Measurements from ENCODE around the gene FREM1. TPM values are rescaled to one million over a fixed set of nuclear protein-coding genes. Genes with fewer than 3 reads are reported as not detected.

FREM1 gene
- total and polyA plus RNA-seq, 2 experiments from 2014 or later: 0.78 to 3.1 TPM

DNA sequence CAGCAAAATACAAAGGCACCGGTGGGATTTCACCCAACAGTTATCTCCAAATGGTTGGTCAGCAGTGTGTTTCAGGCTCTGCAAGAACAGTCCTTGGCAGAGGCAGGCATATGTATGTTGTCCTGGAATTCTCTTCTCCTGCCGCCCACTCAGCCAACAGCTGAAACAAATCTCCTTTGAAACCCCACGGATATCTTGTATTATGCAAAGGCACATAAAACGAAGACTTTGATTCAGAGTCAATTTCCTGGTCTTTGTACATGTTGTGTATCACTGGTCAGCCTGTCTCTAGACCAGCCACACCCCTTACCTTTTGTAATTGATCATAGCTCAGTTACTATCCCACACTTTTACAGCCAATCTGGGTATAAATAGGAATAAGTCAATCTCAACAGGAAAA lies 29.2 kb downstream of the FREM1 start (continued):
- TF ChIP-seq REST (IDR thresholded peaks at IDR 0.05; ENCODE audit: unreplicated experiment): no peak

DNA sequence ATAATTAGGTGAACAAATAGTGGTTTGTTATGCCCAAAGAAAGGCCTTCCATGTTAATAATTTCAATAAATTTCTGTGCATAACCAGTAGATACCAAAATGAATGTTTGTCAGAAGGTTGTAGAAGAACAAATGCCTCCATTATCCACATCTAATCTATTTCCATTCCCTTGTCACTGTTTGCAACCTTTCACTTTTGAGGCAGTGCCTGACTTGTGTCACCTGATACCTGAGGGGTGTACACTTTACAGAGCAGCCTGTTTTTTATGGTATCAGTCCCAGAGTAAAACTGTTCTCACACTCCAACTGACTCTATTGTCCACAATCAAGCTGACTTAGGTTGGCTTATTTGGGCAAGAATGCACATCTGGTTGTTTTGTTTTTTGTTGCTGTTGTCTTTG lies 40.1 kb downstream of the FREM1 start:
- H3K4me1 ChIP-seq (ENCODE audit: insufficient read depth): no peaks in the 10 kb centered on the region
- Mint-ChIP-seq H3K9me3 (peaks cover 17% of the 10 kb centered on the region), H3K27me3 (ENCODE audit: insufficient read depth, low read depth, poor library complexity) (peaks cover 5% of the 10 kb centered on the region), H3K4me1 (no peaks in the 10 kb centered on the region), H3K27ac (no peak overlapping the region), H3K36me3 (ENCODE audit: low read depth) (peaks cover 10% of the 10 kb centered on the region; the same call in 2 of the 3 replicates), H3K4me3 (no peak overlapping the region)
- DNase-seq (ENCODE audit: low spot score): no peak
- H2AFZ ChIP-seq: no peak overlapping the region
- H3K9me2 ChIP-seq (ENCODE audit: insufficient read depth): no peaks in the 10 kb centered on the region
- H3K36me3 ChIP-seq (ENCODE audit: insufficient read depth): peaks cover 5% of the 10 kb centered on the region; the same call in 1 of the 2 replicates
- no peaks in the 10 kb centered on the region for H3F3A ChIP-seq (replicated peaks; ENCODE audit: low read depth)
- H3K4me3 ChIP-seq: no peak overlapping the region
- no peak for TF ChIP-seq EZH2phosphoT487 (IDR thresholded peaks at IDR 0.05; ENCODE audit: unreplicated experiment)
- TF ChIP-seq CREB1 (CRISPR knock-in tag; IDR thresholded peaks at IDR 0.05; ENCODE audit: low read depth): no peak
- TF ChIP-seq REST (IDR thresholded peaks at IDR 0.05; ENCODE audit: unreplicated experiment): no peak
- TF ChIP-seq NANOG (IDR thresholded peaks at IDR 0.05; ENCODE audit: borderline replicate concordance): no peak
- TF ChIP-seq JUNB (IDR thresholded peaks at IDR 0.05; ENCODE audit: unreplicated experiment): no peak
- H3K79me2 ChIP-seq (replicated peaks; ENCODE audit: insufficient read depth): no peaks in the 10 kb centered on the region
- no peaks in the 10 kb centered on the region for H3K27me3 ChIP-seq (ENCODE audit: insufficient read depth)
- H4K20me1 ChIP-seq (replicated peaks; ENCODE audit: insufficient read depth): no peaks in the 10 kb centered on the region
- H3K27ac ChIP-seq (ENCODE audit: low read depth): no peak overlapping the region
- no peak for ATAC-seq
- no peak overlapping the region for H3K4me2 ChIP-seq

GRCh38 chr9:14869671-14870070 lies 40.6 kb downstream of the FREM1 start:
- Histone ChIP-seq H3K36me3 (ENCODE audit: insufficient read depth) (peaks cover under 1% of the 10 kb centered on the region; the same call in 1 of the 2 replicates), H3K9me2 (ENCODE audit: insufficient read depth) (no peaks in the 10 kb centered on the region), H3K27me3 (ENCODE audit: insufficient read depth) (no peaks in the 10 kb centered on the region), H3K27ac (ENCODE audit: low read depth) (no peak overlapping the region), H3K4me2 (no peak overlapping the region), H3K79me2 (replicated peaks; ENCODE audit: insufficient read depth) (no peaks in the 10 kb centered on the region), H3F3A (replicated peaks; ENCODE audit: low read depth) (no peaks in the 10 kb centered on the region), H3K4me3 (no peak overlapping the region), H3K4me1 (ENCODE audit: insufficient read depth) (no peaks in the 10 kb centered on the region), H2AFZ (no peak overlapping the region), H4K20me1 (replicated peaks; ENCODE audit: insufficient read depth) (no peaks in the 10 kb centered on the region)
- no peak for DNase-seq (ENCODE audit: low spot score)
- H3K4me1 Mint-ChIP-seq: no peaks in the 10 kb centered on the region
- no peak for ATAC-seq
- no peak overlapping the region for H3K27ac Mint-ChIP-seq
- H3K36me3 Mint-ChIP-seq (ENCODE audit: low read depth): peaks cover 6% of the 10 kb centered on the region; the same call in 2 of the 3 replicates
- H3K4me3 Mint-ChIP-seq: no peak overlapping the region
- H3K27me3 Mint-ChIP-seq (ENCODE audit: insufficient read depth, low read depth, poor library complexity): peaks cover 5% of the 10 kb centered on the region
- peaks cover 14% of the 10 kb centered on the region; the same call in 2 of the 3 replicates for H3K9me3 Mint-ChIP-seq
- TF ChIP-seq JUNB (IDR thresholded peaks at IDR 0.05; ENCODE audit: unreplicated experiment) (no peak), EZH2 (IDR thresholded peaks at IDR 0.05; ENCODE audit: low read depth, unreplicated experiment) (no peak), ETS1 (IDR thresholded peaks at IDR 0.05) (no peak), POLR2AphosphoS5 (IDR thresholded peaks at IDR 0.05; ENCODE audit: low read depth) (no peak)
- TF ChIP-seq, protein P1, sequence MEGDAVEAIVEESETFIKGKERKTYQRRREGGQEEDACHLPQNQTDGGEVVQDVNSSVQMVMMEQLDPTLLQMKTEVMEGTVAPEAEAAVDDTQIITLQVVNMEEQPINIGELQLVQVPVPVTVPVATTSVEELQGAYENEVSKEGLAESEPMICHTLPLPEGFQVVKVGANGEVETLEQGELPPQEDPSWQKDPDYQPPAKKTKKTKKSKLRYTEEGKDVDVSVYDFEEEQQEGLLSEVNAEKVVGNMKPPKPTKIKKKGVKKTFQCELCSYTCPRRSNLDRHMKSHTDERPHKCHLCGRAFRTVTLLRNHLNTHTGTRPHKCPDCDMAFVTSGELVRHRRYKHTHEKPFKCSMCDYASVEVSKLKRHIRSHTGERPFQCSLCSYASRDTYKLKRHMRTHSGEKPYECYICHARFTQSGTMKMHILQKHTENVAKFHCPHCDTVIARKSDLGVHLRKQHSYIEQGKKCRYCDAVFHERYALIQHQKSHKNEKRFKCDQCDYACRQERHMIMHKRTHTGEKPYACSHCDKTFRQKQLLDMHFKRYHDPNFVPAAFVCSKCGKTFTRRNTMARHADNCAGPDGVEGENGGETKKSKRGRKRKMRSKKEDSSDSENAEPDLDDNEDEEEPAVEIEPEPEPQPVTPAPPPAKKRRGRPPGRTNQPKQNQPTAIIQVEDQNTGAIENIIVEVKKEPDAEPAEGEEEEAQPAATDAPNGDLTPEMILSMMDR (conservative IDR thresholded peaks at IDR 0.05; ENCODE audit: low read depth in 2 of 2): no peak
